ENCODE measurements around the gene TOGARAM1.

TOGARAM1 gene

GRCh38 chr14:45120096-45120495, 158.1 kb downstream of the TOGARAM1 start:
- TF ChIP-seq, protein P1, sequence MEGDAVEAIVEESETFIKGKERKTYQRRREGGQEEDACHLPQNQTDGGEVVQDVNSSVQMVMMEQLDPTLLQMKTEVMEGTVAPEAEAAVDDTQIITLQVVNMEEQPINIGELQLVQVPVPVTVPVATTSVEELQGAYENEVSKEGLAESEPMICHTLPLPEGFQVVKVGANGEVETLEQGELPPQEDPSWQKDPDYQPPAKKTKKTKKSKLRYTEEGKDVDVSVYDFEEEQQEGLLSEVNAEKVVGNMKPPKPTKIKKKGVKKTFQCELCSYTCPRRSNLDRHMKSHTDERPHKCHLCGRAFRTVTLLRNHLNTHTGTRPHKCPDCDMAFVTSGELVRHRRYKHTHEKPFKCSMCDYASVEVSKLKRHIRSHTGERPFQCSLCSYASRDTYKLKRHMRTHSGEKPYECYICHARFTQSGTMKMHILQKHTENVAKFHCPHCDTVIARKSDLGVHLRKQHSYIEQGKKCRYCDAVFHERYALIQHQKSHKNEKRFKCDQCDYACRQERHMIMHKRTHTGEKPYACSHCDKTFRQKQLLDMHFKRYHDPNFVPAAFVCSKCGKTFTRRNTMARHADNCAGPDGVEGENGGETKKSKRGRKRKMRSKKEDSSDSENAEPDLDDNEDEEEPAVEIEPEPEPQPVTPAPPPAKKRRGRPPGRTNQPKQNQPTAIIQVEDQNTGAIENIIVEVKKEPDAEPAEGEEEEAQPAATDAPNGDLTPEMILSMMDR (conservative IDR thresholded peaks at IDR 0.05; ENCODE audit: low read depth, low read length): no peak
- H3K4me1 ChIP-seq (ENCODE audit: low read depth, poor library complexity, severe bottlenecking): no peaks in the 10 kb centered on the region
- no peak overlapping the region for H2AFZ ChIP-seq (ENCODE audit: low read depth)
- H3K27ac ChIP-seq: no peak overlapping the region
- H3K4me3 ChIP-seq (IDR thresholded peaks at IDR 0.05; ENCODE audit: insufficient read depth, low read depth, low read length): no peak overlapping the region
- H4K20me1 ChIP-seq (ENCODE audit: insufficient read depth): no peaks in the 10 kb centered on the region
- no peak overlapping the region for H3K9ac ChIP-seq
- no peaks in the 10 kb centered on the region for H3K27me3 ChIP-seq (ENCODE audit: insufficient read depth, low read depth)
- H3K36me3 ChIP-seq (ENCODE audit: insufficient read depth): no peaks in the 10 kb centered on the region; the same call in 1 of the 2 replicates
- H3K4me2 ChIP-seq: no peak overlapping the region
- no peaks in the 10 kb centered on the region for H3K79me2 ChIP-seq (ENCODE audit: insufficient read depth, low read depth)

- no peaks in the 10 kb centered on the region for H3K36me3 ChIP-seq (ENCODE audit: insufficient read depth)
Measured at GRCh38 chr14:45123271-45123670, 161.3 kb downstream of the TOGARAM1 start.

More at GRCh38 chr14:45123271-45123670, 161.3 kb downstream of the TOGARAM1 start:
- Histone ChIP-seq H3K9ac (no peak overlapping the region), H2AFZ (ENCODE audit: low read depth) (no peak overlapping the region), H3K79me2 (ENCODE audit: insufficient read depth, low read depth) (no peaks in the 10 kb centered on the region), H3K27ac (no peak overlapping the region), H3K4me2 (no peak overlapping the region), H3K4me1 (ENCODE audit: low read depth, poor library complexity, severe bottlenecking) (no peaks in the 10 kb centered on the region), H3K4me3 (IDR thresholded peaks at IDR 0.05; ENCODE audit: insufficient read depth, low read depth, low read length) (no peak overlapping the region), H4K20me1 (ENCODE audit: insufficient read depth) (no peaks in the 10 kb centered on the region), H3K27me3 (ENCODE audit: insufficient read depth, low read depth) (no peaks in the 10 kb centered on the region)
- TF ChIP-seq, protein P1 (conservative IDR thresholded peaks at IDR 0.05; ENCODE audit: low read depth, low read length): no peak
